ENCODE measurements around the gene WWOX. TPM values are rescaled to one million over a fixed set of nuclear protein-coding genes. Genes with fewer than 3 reads are reported as not detected.

Gene WWOX
- total and polyA plus RNA-seq, 2 of the 8 experiments (the other 6 are each of a cell fraction or from before 2014, with no cell fraction given): 5.4 to 16.7 TPM

DNA sequence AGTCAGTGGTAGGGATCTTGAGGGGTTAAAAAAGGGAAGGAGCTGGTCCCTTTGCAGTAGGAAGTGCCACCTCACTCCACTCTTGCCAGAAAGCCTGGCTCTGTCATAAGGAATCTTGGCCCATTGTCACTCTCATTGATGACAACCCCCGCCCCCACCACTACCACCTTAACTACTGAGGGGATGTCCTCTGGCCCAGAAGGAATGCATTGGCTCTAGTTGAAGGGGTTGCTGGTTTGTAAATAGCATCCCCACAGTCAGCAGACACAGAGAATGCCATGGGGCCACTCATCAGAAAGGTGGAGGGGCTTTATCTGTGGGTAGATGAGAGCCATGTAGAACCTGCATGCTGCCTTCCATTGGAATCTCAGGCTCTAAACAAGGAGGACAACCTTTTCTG is 316.2 kb downstream of the WWOX start:
- no peaks in the 10 kb centered on the region for H3K36me3 ChIP-seq (ENCODE audit: control insufficient read depth in 2 of 4, insufficient read depth in 4 of 4, low read length in 3 of 4)
- H3K4me1 ChIP-seq (replicated peaks in 1 of 4; ENCODE audit: control insufficient read depth in 3 of 4, insufficient read depth in 4 of 4, low read length in 3 of 4): peaks cover 0 to 4% (median 0%) of the 10 kb centered on the region in 4 experiments; a peak in 1 of 7 replicates
- H2BK12ac ChIP-seq (ENCODE audit: low read depth, low read length): no peak overlapping the region
- no peaks in the 10 kb centered on the region for H3K79me2 ChIP-seq (ENCODE audit: control insufficient read depth in 1 of 2, insufficient read depth in 2 of 2, low read length in 2 of 2)
- 83% methylated on average over 1 of the region's 1 CpG; no CpG with 5 or more reads in 1 of the 2 experiments for WGBS, 2 experiments (ENCODE audit: extremely low coverage in 1 of 2, insufficient coverage in 1 of 2, insufficient read length in 1 of 2, insufficient replicate concordance in 2 of 2, low coverage in 1 of 2, low lambda C conversion rate in 2 of 2, missing lambda C conversion rate in 1 of 2)
- H3K23me2 ChIP-seq (ENCODE audit: low read depth, low read length): no peaks in the 10 kb centered on the region; the same call in 1 of the 2 replicates
- H2AFZ ChIP-seq (ENCODE audit: low read length): no peak overlapping the region
- H3K14ac ChIP-seq (ENCODE audit: insufficient read length): no peak overlapping the region
- ChIA-PET POLR2A (ENCODE audit: partially characterized antibody) (no interaction called here), CTCF (ENCODE audit: partially characterized antibody) (no interaction called here)
- no peak overlapping the region for H4K8ac ChIP-seq (ENCODE audit: extremely low read depth, insufficient read depth, low read length)
- no peak overlapping the region for H4K91ac ChIP-seq (replicated peaks; ENCODE audit: insufficient read length, low read length)
- no peak overlapping the region for H3K4ac ChIP-seq (replicated peaks; ENCODE audit: insufficient read length, low read depth, low read length)
- H4K20me1 ChIP-seq (replicated peaks in 1 of 2; ENCODE audit: control insufficient read depth in 1 of 2, insufficient read depth in 2 of 2, low read length in 2 of 2): no peaks in the 10 kb centered on the region
- H4K5ac ChIP-seq (ENCODE audit: insufficient read length, low read depth, low read length): no peak overlapping the region
- no peak overlapping the region for H3K23ac ChIP-seq (ENCODE audit: insufficient read length)
- no peak for FAIRE-seq
- peak overlapping the region; percentile 18; the same call in 1 of the 2 replicates for H2BK5ac ChIP-seq (ENCODE audit: low read depth, low read length)
- H3K56ac ChIP-seq (replicated peaks; ENCODE audit: insufficient read length, low read depth, low read length): no peak overlapping the region
- no peaks in the 10 kb centered on the region for H3K27me3 ChIP-seq (replicated peaks in 1 of 4; ENCODE audit: control insufficient read depth in 3 of 4, extremely low read depth in 1 of 4, insufficient read depth in 3 of 4, low read length in 3 of 4)
- H3K27ac ChIP-seq (ENCODE audit: low read depth, low read length): no peak overlapping the region
- H2BK120ac ChIP-seq (replicated peaks; ENCODE audit: low read depth, low read length): no peak overlapping the region
- no peak overlapping the region for H2BK15ac ChIP-seq (ENCODE audit: low read length)
- TF ChIP-seq, protein P1, sequence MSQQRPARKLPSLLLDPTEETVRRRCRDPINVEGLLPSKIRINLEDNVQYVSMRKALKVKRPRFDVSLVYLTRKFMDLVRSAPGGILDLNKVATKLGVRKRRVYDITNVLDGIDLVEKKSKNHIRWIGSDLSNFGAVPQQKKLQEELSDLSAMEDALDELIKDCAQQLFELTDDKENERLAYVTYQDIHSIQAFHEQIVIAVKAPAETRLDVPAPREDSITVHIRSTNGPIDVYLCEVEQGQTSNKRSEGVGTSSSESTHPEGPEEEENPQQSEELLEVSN (IDR thresholded peaks at IDR 0.05): no peak
- TF ChIP-seq FOSL1 (IDR thresholded peaks at IDR 0.05; ENCODE audit: insufficient read depth, low read depth, low read length) (no peak), TCF12 (IDR thresholded peaks at IDR 0.05; ENCODE audit: low read depth, low read length) (no peak), HDAC2 (IDR thresholded peaks at IDR 0.05; ENCODE audit: borderline replicate concordance in 1 of 2, low read depth in 2 of 2, low read length in 2 of 2) (no peak), RAD21 (IDR thresholded peaks at IDR 0.05 in 1 of 2, conservative IDR thresholded peaks at IDR 0.05 in 1 of 2; ENCODE audit: low read depth in 2 of 2, low read length in 2 of 2) (no peak), KDM1A (IDR thresholded peaks at IDR 0.05; ENCODE audit: borderline replicate concordance, low read length) (no peak), NANOG (IDR thresholded peaks at IDR 0.05; ENCODE audit: insufficient read depth, low read depth, low read length, poor library complexity, severe bottlenecking) (no peak), SIRT6 (IDR thresholded peaks at IDR 0.05; ENCODE audit: low read length) (no peak), PHF8 (conservative IDR thresholded peaks at IDR 0.05; ENCODE audit: low read depth, low read length) (no peak), CEBPB (IDR thresholded peaks at IDR 0.05; ENCODE audit: low read depth, low read length) (no peak)
- TF ChIP-seq, protein P2, sequence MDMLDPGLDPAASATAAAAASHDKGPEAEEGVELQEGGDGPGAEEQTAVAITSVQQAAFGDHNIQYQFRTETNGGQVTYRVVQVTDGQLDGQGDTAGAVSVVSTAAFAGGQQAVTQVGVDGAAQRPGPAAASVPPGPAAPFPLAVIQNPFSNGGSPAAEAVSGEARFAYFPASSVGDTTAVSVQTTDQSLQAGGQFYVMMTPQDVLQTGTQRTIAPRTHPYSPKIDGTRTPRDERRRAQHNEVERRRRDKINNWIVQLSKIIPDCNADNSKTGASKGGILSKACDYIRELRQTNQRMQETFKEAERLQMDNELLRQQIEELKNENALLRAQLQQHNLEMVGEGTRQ (IDR thresholded peaks at IDR 0.05; ENCODE audit: low read length): no peak
- no peaks in the 10 kb centered on the region for H3K79me1 ChIP-seq (ENCODE audit: low read depth, low read length)
- H3K18ac ChIP-seq (ENCODE audit: extremely low read depth, low read length): no peak overlapping the region
- no peak overlapping the region for H2AK5ac ChIP-seq (ENCODE audit: low read depth, low read length)
- H3K9ac ChIP-seq (replicated peaks in 1 of 4; ENCODE audit: extremely low read depth in 1 of 4, low read depth in 3 of 4, low read length in 3 of 4): no peak overlapping the region
- no peak overlapping the region for H3K4me3 ChIP-seq (ENCODE audit: extremely low read depth in 1 of 4, insufficient read depth in 2 of 4, low read depth in 3 of 4, low read length in 4 of 4)
- no peak for DNase-seq (ENCODE audit: low read depth in 1 of 2, low spot score in 2 of 2)
- H2BK20ac ChIP-seq (ENCODE audit: low read length): peak overlapping the region; percentile 21; the same call in 1 of the 2 replicates
- H3K4me2 ChIP-seq (ENCODE audit: insufficient read depth in 1 of 2, low read depth in 2 of 2, low read length in 2 of 2): no peak overlapping the region
- H3K9me3 ChIP-seq (ENCODE audit: insufficient read depth in 2 of 2, low read depth in 1 of 2, low read length in 1 of 2): peaks cover 7 to 8% of the 10 kb centered on the region in 2 experiments; a peak in 2 of 4 replicates

Data from H1 (cell line).